ENCODE measurements around the gene DEPDC7.
"Not testable (repeated sequence)": the region's sequence is repeated elsewhere in the genome, so short reads cannot be mapped to it uniquely, and the experiment has no call there.

The DEPDC7 gene

DNA sequence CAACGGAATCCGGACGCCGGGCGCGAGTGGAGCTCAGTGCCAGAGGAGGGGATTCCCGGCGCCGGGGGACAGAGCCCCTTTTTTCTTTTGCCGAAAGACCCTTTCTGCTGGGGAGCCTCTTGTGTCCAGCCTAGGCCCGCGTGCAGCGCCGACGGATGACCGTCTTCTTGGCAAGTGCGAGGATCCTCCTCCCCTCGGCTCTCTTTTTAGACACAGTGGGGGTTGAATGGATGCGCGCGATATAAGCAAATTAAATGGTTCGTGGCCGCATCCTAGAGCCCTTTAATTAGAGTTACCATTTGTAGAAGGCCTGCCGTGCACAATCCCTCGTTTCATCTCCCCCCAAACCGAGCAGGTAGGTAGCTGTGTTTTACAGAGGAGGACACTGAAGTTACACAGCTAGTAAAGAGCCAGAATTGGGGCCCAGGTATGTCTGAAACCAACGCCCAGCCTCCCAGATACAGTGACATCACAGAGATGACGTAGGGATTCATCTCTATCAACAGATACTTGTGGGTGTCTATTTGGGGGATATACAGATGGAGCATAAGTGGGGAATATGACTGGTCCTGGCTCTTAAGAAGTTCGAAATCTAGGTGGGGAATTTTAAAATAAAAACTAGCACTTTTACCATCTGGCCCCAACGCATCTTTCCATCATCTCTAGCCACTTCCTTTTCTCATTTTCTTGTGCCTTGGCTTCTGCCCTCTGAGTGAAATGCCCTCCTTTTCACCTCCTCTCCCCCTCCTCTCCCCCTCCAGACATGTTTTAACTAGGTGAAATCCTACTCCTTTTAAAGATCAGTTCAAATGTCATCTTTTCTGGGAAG lies 24.6 kb downstream of the DEPDC7 start:
- peaks cover 4% of the 10 kb centered on the region for H3K27me3 Mint-ChIP-seq
- no peaks in the 10 kb centered on the region for H3K9me3 Mint-ChIP-seq

DNA sequence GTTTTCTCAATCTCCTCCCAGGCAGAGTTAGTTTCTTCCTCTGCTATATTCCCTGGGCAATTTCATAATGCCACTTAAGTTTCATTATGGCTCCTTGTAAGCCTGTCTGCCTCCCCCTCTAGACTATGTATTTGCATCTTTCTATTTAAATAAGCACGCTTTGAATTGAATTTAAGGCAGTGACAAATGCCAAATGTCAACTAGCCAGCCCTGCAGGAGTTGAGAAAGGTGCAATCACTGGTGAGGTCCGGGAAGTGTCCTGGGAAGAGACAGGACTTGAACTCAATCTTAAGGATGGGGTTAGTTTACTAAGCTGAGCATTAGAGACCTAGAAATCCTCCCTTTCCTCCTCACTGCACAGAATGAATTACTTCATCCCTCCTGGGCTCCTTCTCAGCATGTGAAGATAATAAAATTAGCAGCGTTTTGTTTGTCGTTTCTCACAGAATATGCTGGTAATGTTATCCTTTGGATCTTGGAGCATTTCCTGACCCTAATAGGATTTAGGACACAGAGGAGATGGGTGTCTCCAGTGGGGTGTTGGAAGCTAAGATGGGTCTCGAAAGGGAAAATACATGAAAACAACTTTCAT lies 25.3 kb downstream of the DEPDC7 start:
- peak overlapping the region; percentile 91 for H3K4me3 Mint-ChIP-seq
- H3K4me1 Mint-ChIP-seq, result peaks cover 13% of the 10 kb centered on the region

More for the DNA sequence above, 24.6 kb downstream of the DEPDC7 start:
- Mint-ChIP-seq H3K36me3 (peaks cover 3% of the 10 kb centered on the region), H3K4me3 (peak overlapping the region; percentile 91), H3K4me1 (peaks cover 13% of the 10 kb centered on the region), H3K27ac (peak overlapping the region; percentile 97)
- peak; percentile 62 for ATAC-seq

DNA sequence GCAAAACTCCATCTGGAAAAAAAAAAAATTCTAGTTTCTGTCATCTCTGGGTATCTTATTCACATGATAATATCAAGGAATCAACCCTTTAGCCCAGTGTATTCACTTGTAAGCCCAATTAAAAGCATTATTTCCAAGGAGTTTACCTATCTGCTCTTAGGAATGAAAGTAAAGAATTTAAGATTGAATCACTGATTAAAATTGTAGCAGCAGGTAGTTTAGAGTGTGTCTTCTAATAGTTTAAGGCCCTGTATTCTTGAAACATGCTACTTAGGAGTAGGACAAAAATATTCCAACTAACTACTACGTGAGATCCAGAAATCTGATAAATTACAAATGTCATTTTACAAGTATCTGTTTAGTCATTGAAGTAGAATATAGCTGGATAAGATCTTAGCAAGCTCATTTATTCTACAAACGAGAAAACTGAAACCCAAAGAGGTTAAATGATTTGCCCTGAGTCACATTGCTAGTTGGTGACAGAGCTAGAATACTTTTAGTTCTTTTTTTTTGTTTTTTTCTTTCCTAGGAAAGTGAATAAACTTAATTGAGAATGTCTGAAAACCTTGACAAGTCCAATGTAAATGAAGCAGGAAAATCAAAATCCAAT lies 27.6 kb downstream of the DEPDC7 start:
- Mint-ChIP-seq H3K4me3 (no peak overlapping the region), H3K27ac (no peak overlapping the region), H3K36me3 (peaks cover 34% of the 10 kb centered on the region), H3K4me1 (peaks cover 13% of the 10 kb centered on the region), H3K27me3 (no peaks in the 10 kb centered on the region), H3K9me3 (no peaks in the 10 kb centered on the region)
- no peak for ATAC-seq

More for the DNA sequence above, 25.3 kb downstream of the DEPDC7 start:
- Mint-ChIP-seq H3K36me3 (peaks cover 10% of the 10 kb centered on the region), H3K27ac (peak overlapping the region; percentile 97), H3K9me3 (no peaks in the 10 kb centered on the region), H3K27me3 (no peaks in the 10 kb centered on the region)
- ATAC-seq, result peak; percentile 49

DNA sequence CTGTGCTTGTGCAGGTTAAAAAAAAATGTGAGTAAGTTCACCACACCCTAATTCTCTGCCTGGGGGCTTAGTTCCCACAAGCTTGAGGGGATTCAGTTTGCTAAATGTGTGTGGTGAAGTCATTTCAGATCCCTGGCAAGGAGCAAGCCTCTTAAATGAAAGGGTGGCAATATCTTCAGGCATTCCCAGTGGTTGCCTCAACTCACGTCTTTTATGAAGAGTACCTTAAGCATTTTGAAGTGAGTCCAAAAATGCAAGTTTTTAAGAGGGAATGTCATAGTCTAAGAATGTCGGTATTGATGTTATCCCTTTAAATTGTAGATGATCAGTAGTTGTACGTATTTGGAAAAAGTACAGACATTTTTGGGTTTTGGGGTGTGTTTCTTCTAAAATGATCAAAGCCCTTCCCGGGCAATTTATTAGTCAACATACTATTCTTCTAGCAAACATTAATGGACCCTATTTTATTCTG lies 28.6 kb downstream of the DEPDC7 start:
- H3K36me3 Mint-ChIP-seq, result peaks cover 37% of the 10 kb centered on the region
- H3K27ac Mint-ChIP-seq, result no peak overlapping the region
- H3K27me3 Mint-ChIP-seq, result no peaks in the 10 kb centered on the region
- no peaks in the 10 kb centered on the region for H3K9me3 Mint-ChIP-seq
- ATAC-seq, result no peak
- H3K4me1 Mint-ChIP-seq, result peaks cover 13% of the 10 kb centered on the region
- no peak overlapping the region for H3K4me3 Mint-ChIP-seq

DNA sequence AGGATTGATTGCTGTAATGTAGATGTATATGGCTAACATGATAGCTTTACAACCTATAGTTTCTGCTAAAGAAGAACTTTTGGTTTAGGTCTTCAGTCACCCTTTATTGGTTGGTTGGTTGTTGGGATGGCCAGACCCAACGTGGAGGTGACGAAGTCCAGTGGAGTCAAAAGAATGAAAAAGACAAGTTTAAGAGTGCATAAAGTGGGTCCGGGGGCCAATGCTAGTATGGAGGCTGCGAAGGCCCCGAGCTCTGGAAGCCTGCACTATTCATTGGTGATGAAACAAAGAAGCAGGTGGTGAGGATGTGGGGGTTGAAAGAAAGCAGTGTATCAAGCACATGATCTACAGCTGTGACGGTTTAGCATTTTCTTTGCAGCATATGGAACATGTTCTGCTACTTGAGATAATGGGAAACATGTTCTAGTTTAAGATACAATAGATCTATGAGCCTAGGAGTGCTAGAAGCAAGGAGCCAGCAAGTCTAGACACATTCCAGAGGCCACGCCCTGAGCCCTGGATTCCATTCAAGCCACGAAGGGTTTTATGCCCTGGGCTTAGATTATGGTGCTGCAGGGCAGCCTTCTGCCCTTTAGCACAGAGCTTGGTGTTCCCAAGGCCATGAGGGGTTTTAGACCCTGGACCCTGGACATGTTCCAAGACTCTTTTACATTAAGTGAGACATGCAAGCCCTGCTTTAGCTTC lies 30.0 kb downstream of the DEPDC7 start:
- Mint-ChIP-seq H3K27ac (no peak overlapping the region), H3K27me3 (no peaks in the 10 kb centered on the region), H3K4me1 (peaks cover 9% of the 10 kb centered on the region), H3K9me3 (no peaks in the 10 kb centered on the region), H3K4me3 (no peak overlapping the region), H3K36me3 (peaks cover 37% of the 10 kb centered on the region)
- ATAC-seq, result no peak

DNA sequence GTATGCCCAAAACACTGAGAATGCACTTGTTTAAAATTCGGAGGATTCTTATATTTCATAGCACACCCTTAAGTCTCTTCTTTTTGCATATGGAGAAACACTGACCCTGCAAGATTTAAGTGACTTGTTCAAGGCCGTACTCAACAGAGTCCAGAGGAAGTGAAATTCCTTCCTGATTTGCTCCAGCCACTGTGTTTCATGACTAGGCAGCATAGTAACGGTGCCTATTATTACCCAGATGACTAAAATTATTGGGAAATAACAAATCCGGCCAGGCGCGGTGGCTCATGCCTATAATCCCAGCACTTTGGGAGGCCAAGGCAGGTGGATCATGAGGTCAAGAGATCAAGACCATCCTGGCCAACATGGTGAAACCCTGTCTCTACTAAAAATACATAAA lies 33.0 kb downstream of the DEPDC7 start:
- H3K36me3 Mint-ChIP-seq, result peaks cover 37% of the 10 kb centered on the region
- not testable (repeated sequence) for ATAC-seq, H3K27me3 Mint-ChIP-seq, H3K4me3 Mint-ChIP-seq, H3K9me3 Mint-ChIP-seq, H3K27ac Mint-ChIP-seq
- peaks cover 20% of the 10 kb centered on the region for H3K4me1 Mint-ChIP-seq

DNA sequence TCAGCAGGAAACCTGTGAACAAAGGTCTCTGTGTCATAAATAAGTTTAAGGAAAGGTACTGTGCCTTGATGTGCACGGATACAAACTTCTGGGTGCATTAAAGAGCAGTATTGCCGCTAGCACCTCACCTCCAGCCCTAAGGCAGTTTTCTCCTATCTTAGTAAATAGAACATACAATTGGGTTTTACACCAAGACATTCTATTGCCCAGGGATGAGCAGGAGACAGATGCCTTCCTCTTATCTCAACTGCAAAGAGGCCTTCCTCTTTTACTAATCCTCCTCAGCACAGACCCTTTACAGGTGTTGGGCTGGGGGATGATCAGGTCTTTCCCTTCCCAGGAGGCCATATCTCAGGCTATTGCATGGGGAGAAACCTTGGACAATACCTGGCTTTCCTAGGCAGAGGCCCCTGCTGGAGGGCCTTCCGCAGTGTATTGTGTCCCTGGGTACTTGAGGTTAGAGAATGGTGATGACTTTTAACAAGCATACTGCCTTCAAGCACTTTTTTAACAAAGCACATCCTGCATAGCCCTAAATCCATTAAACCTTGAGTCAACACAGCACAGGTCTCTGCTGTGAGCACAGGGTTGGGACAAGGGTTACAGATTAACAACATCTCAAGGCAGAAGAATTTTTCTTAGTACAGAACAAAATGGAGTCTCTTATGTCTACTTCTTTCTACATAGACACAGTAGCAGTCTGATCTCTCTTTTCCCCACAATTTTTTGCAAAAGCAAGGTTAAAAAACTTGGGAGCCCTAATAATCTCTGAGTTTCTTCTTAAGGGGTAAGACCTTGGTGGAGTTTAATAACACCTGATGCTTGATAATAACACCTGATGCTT lies 34.1 kb downstream of the DEPDC7 start:
- not testable (repeated sequence) for H3K9me3 Mint-ChIP-seq, ATAC-seq

DNA sequence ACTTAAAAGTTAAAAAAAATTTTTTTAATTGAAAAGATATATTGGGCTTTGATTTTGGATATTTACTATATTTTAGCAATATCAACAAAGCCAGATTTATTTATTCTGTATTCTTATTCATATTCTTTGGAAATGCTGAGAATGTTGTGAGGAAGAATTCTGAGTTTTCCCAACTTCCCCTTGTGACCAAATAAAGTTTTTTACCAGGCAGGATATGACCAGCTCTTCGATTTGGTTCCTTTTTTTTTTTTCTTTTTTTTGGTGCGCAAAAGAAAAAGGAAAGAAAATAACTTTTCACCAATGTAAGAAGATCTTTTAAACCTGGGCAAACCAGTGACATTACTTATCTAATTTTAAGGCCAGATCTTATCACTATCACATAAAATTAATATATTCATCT lies 36.6 kb downstream of the DEPDC7 start:
- Mint-ChIP-seq H3K4me1 (peaks cover 20% of the 10 kb centered on the region), H3K36me3 (peaks cover 29% of the 10 kb centered on the region), H3K27me3 (no peaks in the 10 kb centered on the region), H3K9me3 (no peaks in the 10 kb centered on the region), H3K27ac (peak overlapping the region; percentile 88), H3K4me3 (no peak overlapping the region)
- no peak for ATAC-seq

More for the DNA sequence above, 34.1 kb downstream of the DEPDC7 start:
- Mint-ChIP-seq H3K4me1 (peaks cover 20% of the 10 kb centered on the region), H3K36me3 (peaks cover 38% of the 10 kb centered on the region)
- not testable (repeated sequence) for H3K4me3 Mint-ChIP-seq, H3K27me3 Mint-ChIP-seq, H3K27ac Mint-ChIP-seq

DNA sequence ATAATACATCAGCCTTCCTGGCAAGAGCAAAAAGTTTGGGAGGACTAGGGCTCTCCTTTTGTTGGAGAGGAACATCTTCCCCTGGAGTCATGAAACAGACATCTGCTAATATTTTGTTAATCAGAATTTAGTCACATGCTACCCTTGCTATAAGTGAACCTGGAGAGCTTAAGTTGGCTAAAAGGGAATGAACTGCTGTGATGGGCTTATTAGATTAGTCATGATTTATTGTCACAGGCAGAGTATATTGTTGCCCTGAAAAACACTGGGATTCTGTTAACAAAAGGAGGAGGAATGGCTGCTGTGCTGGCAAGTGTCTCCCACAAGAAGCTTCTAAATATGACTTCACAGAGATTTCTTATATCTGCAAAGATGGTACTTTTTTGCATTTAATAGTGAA lies 39.7 kb downstream of the DEPDC7 start:
- no peak for ATAC-seq

DNA sequence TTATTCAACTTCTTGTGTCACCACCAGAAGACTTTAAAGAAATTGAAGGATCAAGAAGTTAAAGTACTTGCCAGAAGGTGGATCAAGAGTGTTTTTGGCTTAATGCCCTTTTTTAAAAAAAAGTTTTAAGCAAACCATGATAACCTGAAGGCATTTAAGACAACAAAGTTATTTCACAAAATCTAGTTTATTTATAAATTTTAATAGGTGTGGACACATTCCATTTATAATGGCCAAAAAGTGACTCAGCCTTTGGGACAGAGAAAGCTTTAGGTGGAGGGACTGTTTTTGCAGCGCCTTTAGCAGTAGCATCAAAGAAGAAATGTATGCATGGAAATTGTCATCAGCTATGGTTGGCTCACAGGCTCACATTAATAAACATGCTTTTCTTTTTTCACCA lies 41.6 kb downstream of the DEPDC7 start:
- no peak for ATAC-seq
- peaks cover 38% of the 10 kb centered on the region for H3K36me3 Mint-ChIP-seq
- no peaks in the 10 kb centered on the region for H3K9me3 Mint-ChIP-seq
- H3K4me3 Mint-ChIP-seq, result no peak overlapping the region
- peaks cover 5% of the 10 kb centered on the region for H3K4me1 Mint-ChIP-seq
- H3K27me3 Mint-ChIP-seq, result no peaks in the 10 kb centered on the region
- H3K27ac Mint-ChIP-seq, result no peak overlapping the region

More for the DNA sequence above, 39.7 kb downstream of the DEPDC7 start:
- Mint-ChIP-seq H3K4me3 (no peak overlapping the region), H3K27me3 (no peaks in the 10 kb centered on the region), H3K9me3 (no peaks in the 10 kb centered on the region), H3K27ac (no peak overlapping the region), H3K36me3 (peaks cover 34% of the 10 kb centered on the region), H3K4me1 (peaks cover 20% of the 10 kb centered on the region)

DNA sequence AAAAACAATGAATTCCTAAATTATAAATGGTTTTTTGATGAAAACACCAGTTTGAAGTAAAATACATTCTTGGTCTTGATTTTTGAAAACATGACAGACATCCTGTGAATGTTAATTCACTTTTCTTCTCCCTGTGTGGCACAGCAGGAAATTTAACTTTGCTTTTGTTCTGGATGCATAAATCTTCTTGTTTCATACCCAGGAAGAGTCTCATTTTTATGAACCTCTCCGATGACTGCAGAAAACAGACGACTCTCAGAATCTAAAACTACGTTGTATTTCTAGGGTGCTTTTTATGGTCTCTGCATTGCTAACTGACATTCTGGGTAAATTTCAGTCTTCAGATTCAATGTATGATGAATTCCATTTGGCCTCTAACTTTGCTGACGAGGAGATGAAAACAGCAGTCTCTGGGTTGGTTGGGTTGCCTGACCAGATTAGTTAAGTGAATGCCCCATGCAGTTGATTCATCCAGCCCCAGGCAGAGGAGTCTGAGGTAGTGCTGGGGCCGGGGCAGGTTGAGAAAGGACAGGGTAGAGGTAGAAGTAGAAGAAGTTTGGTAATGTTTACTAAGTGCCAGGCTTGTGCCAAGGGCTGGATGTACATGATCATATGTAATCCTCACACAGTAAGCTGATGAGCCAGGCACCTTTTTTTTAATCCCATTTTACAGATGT lies 43.8 kb downstream of the DEPDC7 start:
- Mint-ChIP-seq H3K36me3 (peaks cover 52% of the 10 kb centered on the region), H3K4me3 (no peak overlapping the region), H3K9me3 (no peaks in the 10 kb centered on the region), H3K27me3 (no peaks in the 10 kb centered on the region), H3K27ac (peak overlapping the region; percentile 20), H3K4me1 (peaks cover 21% of the 10 kb centered on the region)
- no peak for ATAC-seq

DNA sequence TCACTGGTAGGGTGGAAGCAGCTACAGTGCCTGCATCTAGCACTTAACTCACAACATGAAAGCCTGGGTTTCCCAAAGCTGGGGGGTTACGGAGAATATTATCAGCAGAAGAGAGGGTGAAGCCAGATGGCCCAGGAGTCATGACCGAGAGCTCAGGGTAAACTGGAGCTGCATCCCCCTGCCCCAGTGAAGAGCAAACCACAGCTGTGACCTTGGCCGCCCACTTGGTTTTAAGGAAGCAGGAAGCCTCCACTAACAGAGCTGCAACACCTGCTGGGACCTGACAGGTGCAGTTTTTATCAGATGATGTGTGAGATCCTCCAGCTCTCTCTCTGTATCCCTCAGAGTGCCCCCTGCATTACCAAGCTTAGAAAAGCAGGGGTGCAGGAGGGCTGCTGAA lies 44.6 kb downstream of the DEPDC7 start:
- peak overlapping the region; percentile 20 for H3K27ac Mint-ChIP-seq

DNA sequence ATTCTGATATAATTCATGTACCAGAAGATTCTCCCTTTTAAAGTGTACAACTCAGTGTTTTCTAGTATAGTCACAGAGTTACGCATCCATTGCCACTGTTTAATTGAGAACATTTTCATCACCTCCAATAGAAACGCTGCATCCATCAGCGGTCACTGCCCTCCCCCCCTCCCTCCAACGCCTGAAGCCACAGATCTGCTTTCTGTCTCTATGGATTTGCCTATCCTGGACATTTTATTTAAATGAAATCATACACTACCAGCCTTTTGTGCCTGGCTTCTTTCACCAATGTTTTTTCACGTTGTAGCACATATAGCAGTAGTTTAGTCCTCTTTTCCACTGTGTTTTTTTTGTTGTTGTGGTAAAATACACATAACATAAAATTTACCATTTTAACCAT lies 46.5 kb downstream of the DEPDC7 start:
- Mint-ChIP-seq H3K27ac (no peak overlapping the region), H3K4me3 (no peak overlapping the region), H3K27me3 (no peaks in the 10 kb centered on the region), H3K4me1 (peaks cover 35% of the 10 kb centered on the region), H3K9me3 (no peaks in the 10 kb centered on the region), H3K36me3 (peaks cover 54% of the 10 kb centered on the region)
- no peak for ATAC-seq

More for the DNA sequence above, 44.6 kb downstream of the DEPDC7 start:
- Mint-ChIP-seq H3K4me1 (peaks cover 28% of the 10 kb centered on the region), H3K9me3 (no peaks in the 10 kb centered on the region), H3K36me3 (peaks cover 46% of the 10 kb centered on the region), H3K27me3 (no peaks in the 10 kb centered on the region), H3K4me3 (no peak overlapping the region)
- ATAC-seq, result no peak

DNA sequence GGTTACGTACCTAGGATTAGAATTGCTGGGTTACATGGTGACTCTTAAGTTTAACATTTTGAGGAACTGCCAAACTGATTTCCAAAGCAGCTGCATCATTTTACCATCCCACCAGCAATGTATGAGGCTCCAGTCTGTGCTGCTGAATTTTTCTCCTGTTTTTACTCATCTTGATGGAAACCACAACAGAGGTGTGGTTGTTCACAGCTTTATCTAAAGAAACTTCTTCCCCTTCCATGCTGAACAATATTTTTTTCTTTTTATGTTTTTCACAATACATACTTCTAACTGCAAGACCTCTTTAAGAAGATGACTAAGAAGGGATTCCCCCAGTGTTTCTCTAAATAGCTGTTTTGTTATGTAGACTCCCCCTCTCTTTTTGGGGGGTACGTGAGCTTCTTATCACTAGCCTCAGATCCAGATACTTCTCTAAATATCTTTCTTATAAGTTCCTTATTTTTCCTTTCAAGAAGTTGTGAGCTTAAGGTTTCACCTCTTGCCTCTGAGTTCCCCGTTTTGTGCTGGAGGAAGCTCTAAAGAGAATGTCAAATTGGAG lies 47.7 kb downstream of the DEPDC7 start:
- Mint-ChIP-seq H3K4me3 (no peak overlapping the region), H3K9me3 (no peaks in the 10 kb centered on the region), H3K27ac (peak overlapping the region; percentile 73), H3K36me3 (peaks cover 52% of the 10 kb centered on the region), H3K27me3 (no peaks in the 10 kb centered on the region), H3K4me1 (peaks cover 35% of the 10 kb centered on the region)
- peak; percentile 59 for ATAC-seq
